Astrocyte (in vitro differentiated cells and primary cell): Measurements from ENCODE around the gene CORO7. TPM values are rescaled to one million over a fixed set of nuclear protein-coding genes. Genes with fewer than 3 reads are reported as not detected.

Experiments
- DNase-seq: peaks from one replicate; pipeline ENCODE4 v3.0.0-alpha.2; 2010; ENCODE audit warnings: low read depth
- FAIRE-seq: peaks from 2 replicates; lab custom pipeline; 2011; peaks lifted over from hg19 to GRCh38; lab: Jason Lieb, UNC
- H2AFZ ChIP-seq: 2 replicates; pipeline ENCODE4 v1.6.0; 2012; ENCODE audit warnings: low read depth, low read length, inconsistent platforms
- H3K27ac ChIP-seq: 2 replicates; pipeline ENCODE4 v1.5.1; 2011; ENCODE audit warnings: low read depth, low read length, inconsistent platforms
- H3K27me3 ChIP-seq: 2 replicates; pipeline ENCODE4 v1.6.0; 2011; ENCODE audit warnings: low read length, inconsistent platforms; ENCODE audit not compliant: insufficient read depth
- H3K36me3 ChIP-seq: 2 replicates; pipeline ENCODE4 v1.5.1; 2011; ENCODE audit warnings: low read length, inconsistent platforms; ENCODE audit not compliant: insufficient read depth
- H3K4me1 ChIP-seq: 2 replicates; pipeline ENCODE4 v1.5.1; 2011; ENCODE audit warnings: low read length, inconsistent platforms; ENCODE audit not compliant: insufficient read depth
- H3K4me2 ChIP-seq: 2 replicates; pipeline ENCODE4 v1.6.0; 2012; ENCODE audit warnings: low read length, inconsistent platforms
- H3K4me3 ChIP-seq: 2 replicates; pipeline ENCODE4 v1.5.1; 2011; ENCODE audit warnings: low read depth, mild to moderate bottlenecking, low read length, inconsistent platforms; ENCODE audit not compliant: insufficient read depth
- H3K79me2 ChIP-seq: 2 replicates; pipeline ENCODE4 v1.6.0; 2012; ENCODE audit warnings: mild to moderate bottlenecking, low read length, inconsistent platforms; ENCODE audit not compliant: insufficient read depth
- H3K9ac ChIP-seq: 2 replicates; pipeline ENCODE4 v1.6.0; 2012; ENCODE audit warnings: mild to moderate bottlenecking, low read length, inconsistent platforms
- H3K9me3 ChIP-seq: 2 replicates; pipeline ENCODE4 v1.5.1; 2012; ENCODE audit warnings: low read depth, mild to moderate bottlenecking, low read length, inconsistent platforms; ENCODE audit not compliant: insufficient read depth
- H4K20me1 ChIP-seq: 2 replicates; pipeline ENCODE4 v1.6.0; 2012; ENCODE audit warnings: low read length, inconsistent platforms; ENCODE audit not compliant: insufficient read depth
- H3K27ac Mint-ChIP-seq: one replicate; pipeline ENCODE4 v1.8.0; 2021; ENCODE audit warnings: mild to moderate bottlenecking, mixed read lengths; ENCODE audit not compliant: unreplicated experiment
- H3K27me3 Mint-ChIP-seq: one replicate; pipeline ENCODE4 v1.8.0; 2021; ENCODE audit warnings: low read depth, mixed read lengths; ENCODE audit not compliant: unreplicated experiment
- H3K36me3 Mint-ChIP-seq: one replicate; pipeline ENCODE4 v1.8.0; 2021; ENCODE audit warnings: low read depth, mixed read lengths; ENCODE audit not compliant: unreplicated experiment
- H3K4me1 Mint-ChIP-seq: one replicate; pipeline ENCODE4 v1.8.0; 2021; ENCODE audit warnings: low read depth, mixed read lengths; ENCODE audit not compliant: unreplicated experiment
- H3K4me3 Mint-ChIP-seq: one replicate; pipeline ENCODE4 v1.8.0; 2021; ENCODE audit warnings: mild to moderate bottlenecking, moderate library complexity, mixed read lengths; ENCODE audit not compliant: unreplicated experiment
- H3K9me3 Mint-ChIP-seq: one replicate; pipeline ENCODE4 v1.8.0; 2021; ENCODE audit warnings: mild to moderate bottlenecking, mixed read lengths; ENCODE audit not compliant: unreplicated experiment
- EZH2 ChIP-seq: IDR thresholded peaks from 2 replicates; pipeline ENCODE4 v1.6.1; 2012; ENCODE audit warnings: mild to moderate bottlenecking, low read length, inconsistent platforms; ENCODE audit not compliant: insufficient read depth
- total RNA-seq: library from RNA; stranded (reverse); gene quantifications from 2 replicates; pipeline ENCODE4 v1.2.1, GENCODE V29; 2021
- TF ChIP-seq, protein P1 (sequence below): IDR thresholded peaks from 2 replicates; pipeline ENCODE4 v1.5.1; 2011; ENCODE audit warnings: low read depth, mild to moderate bottlenecking, inconsistent platforms, low read length, moderate library complexity; ENCODE audit not compliant: insufficient read depth

CORO7 gene
- total RNA-seq, 1 donor from 2014 or later, result 26.4 TPM

DNA sequence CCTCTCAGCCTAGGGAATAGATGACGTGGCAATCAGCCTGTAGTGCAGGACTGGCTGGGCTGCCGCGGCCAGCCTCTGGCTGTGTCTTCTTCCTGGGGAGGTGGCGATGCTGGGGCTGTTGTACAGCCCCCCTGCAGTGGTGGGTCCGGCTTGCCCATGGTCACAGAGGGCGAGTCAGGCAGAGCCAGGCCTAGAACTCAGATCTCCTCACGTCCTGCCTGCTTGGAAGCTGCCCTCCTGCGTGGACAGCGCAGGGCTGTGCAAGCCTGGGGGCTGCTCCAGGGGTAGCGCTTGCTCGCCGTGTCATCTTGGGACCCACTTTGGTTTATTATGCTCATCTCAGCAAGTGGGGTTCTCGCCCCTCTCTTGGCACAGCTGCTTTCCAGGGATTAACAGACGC, 38.7 kb upstream of the CORO7 start:
- Histone ChIP-seq H4K20me1 (peaks cover 40% of the 10 kb centered on the region), H2AFZ (no peak overlapping the region), H3K27ac (no peak overlapping the region), H3K4me3 (no peak overlapping the region), H3K9ac (no peak overlapping the region), H3K27me3 (no peaks in the 10 kb centered on the region), H3K4me2 (no peak overlapping the region), H3K79me2 (no peaks in the 10 kb centered on the region), H3K4me1 (peaks cover 5% of the 10 kb centered on the region), H3K9me3 (no peaks in the 10 kb centered on the region), H3K36me3 (peaks cover 33% of the 10 kb centered on the region)
- peaks cover 5% of the 10 kb centered on the region for H3K4me1 Mint-ChIP-seq
- H3K27me3 Mint-ChIP-seq, result no peaks in the 10 kb centered on the region
- FAIRE-seq, result no peak
- H3K36me3 Mint-ChIP-seq, result peaks cover 22% of the 10 kb centered on the region
- H3K4me3 Mint-ChIP-seq, result no peak overlapping the region
- TF ChIP-seq, protein P1, sequence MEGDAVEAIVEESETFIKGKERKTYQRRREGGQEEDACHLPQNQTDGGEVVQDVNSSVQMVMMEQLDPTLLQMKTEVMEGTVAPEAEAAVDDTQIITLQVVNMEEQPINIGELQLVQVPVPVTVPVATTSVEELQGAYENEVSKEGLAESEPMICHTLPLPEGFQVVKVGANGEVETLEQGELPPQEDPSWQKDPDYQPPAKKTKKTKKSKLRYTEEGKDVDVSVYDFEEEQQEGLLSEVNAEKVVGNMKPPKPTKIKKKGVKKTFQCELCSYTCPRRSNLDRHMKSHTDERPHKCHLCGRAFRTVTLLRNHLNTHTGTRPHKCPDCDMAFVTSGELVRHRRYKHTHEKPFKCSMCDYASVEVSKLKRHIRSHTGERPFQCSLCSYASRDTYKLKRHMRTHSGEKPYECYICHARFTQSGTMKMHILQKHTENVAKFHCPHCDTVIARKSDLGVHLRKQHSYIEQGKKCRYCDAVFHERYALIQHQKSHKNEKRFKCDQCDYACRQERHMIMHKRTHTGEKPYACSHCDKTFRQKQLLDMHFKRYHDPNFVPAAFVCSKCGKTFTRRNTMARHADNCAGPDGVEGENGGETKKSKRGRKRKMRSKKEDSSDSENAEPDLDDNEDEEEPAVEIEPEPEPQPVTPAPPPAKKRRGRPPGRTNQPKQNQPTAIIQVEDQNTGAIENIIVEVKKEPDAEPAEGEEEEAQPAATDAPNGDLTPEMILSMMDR, result no peak
- TF ChIP-seq EZH2, result no peak
- no peak overlapping the region for H3K27ac Mint-ChIP-seq
- no peaks in the 10 kb centered on the region for H3K9me3 Mint-ChIP-seq
- no peak for DNase-seq

DNA sequence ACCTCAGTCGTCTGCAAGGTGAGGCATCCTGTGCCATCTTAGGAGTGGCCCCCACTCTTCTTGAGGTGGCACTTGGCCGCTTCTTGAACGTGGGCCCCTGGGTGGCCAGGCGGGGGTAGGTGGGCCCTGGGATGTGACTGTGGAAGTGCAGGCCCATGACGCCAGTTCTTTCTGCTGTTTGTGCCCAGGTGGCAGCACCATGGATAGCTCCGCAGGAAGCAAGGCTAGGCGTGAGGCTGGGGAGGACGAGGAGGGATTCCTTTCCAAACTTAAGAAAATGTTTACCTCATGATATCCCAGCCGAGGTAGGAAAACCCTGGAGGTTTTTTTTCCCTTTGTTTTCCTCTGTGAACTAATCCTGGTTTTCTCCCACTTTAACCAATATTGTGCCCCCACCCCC, 38.2 kb upstream of the CORO7 start:
- H2AFZ ChIP-seq, result no peak overlapping the region
- Mint-ChIP-seq H3K4me1 (peaks cover 5% of the 10 kb centered on the region), H3K36me3 (peaks cover 20% of the 10 kb centered on the region), H3K27me3 (no peaks in the 10 kb centered on the region), H3K27ac (no peak overlapping the region), H3K9me3 (no peaks in the 10 kb centered on the region), H3K4me3 (no peak overlapping the region)
- no peaks in the 10 kb centered on the region for H3K79me2 ChIP-seq
- H3K9me3 ChIP-seq, result no peaks in the 10 kb centered on the region
- no peak overlapping the region for H3K4me2 ChIP-seq
- TF ChIP-seq EZH2, result no peak
- TF ChIP-seq, protein P1, result no peak
- no peak overlapping the region for H3K4me3 ChIP-seq
- FAIRE-seq (no peak), DNase-seq (no peak)
- no peak overlapping the region for H3K27ac ChIP-seq
- no peak overlapping the region for H3K9ac ChIP-seq
- peaks cover 5% of the 10 kb centered on the region for H3K4me1 ChIP-seq
- peaks cover 35% of the 10 kb centered on the region for H3K36me3 ChIP-seq
- no peaks in the 10 kb centered on the region for H3K27me3 ChIP-seq
- H4K20me1 ChIP-seq, result peaks cover 40% of the 10 kb centered on the region

DNA sequence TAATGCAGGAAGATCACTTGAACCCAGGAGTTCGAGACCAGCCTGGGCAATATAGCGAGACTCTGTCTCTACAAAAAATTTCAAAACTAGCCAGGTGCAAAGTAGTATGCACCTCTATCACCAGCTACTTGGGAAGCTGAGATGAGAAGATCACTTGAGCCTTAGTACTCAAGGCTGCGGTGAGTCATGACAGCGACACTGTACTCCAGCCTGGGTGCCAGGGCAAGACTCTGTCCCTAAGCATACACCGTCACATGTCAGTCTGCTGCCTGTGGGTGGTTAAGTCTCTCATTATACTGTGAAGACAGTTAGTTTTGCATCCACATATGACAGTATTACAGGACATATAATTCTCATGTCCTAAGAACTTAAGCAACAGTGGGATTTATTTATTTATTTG, 36.3 kb upstream of the CORO7 start:
- TF ChIP-seq EZH2, result no peak
- TF ChIP-seq, protein P1, result no peak
- Histone ChIP-seq H3K27me3 (no peaks in the 10 kb centered on the region), H4K20me1 (peaks cover 40% of the 10 kb centered on the region), H3K4me1 (no peaks in the 10 kb centered on the region), H3K79me2 (no peaks in the 10 kb centered on the region), H3K9me3 (no peaks in the 10 kb centered on the region), H2AFZ (no peak overlapping the region), H3K27ac (no peak overlapping the region), H3K9ac (no peak overlapping the region), H3K36me3 (peaks cover 39% of the 10 kb centered on the region), H3K4me3 (no peak overlapping the region), H3K4me2 (no peak overlapping the region)
- Mint-ChIP-seq H3K27me3 (no peaks in the 10 kb centered on the region), H3K4me1 (no peaks in the 10 kb centered on the region), H3K36me3 (peaks cover 17% of the 10 kb centered on the region), H3K9me3 (no peaks in the 10 kb centered on the region), H3K27ac (no peak overlapping the region), H3K4me3 (no peak overlapping the region)
- FAIRE-seq (no peak), DNase-seq (no peak)
